IMR-90 (cell line): ENCODE measurements around the gene ATG10. TPM values are rescaled to one million over a fixed set of nuclear protein-coding genes. Genes with fewer than 3 reads are reported as not detected.
A peak's percentile ranks its signal among the peaks of the same experiment; 100 is the strongest.
"Not testable (repeated sequence)": the region's sequence is repeated elsewhere in the genome, so short reads cannot be mapped to it uniquely, and the experiment has no call there.

Experiments used
- ATAC-seq: fragments of 200-7000 bp; cut with Tn5 transposase; 2 replicates; pipeline ENCODE4 v1.9.1; 2020; ENCODE audit warnings: low read depth, mild to moderate bottlenecking, moderate library complexity
- BruUV-seq: library from RNA; stranded (reverse); fragments of 400-500 nt; replicated peaks from 2 replicates; lab custom pipeline; 2021; lab: Mats Ljungman, UMichigan
- CTCF ChIA-PET: fragments of 300-600 bp; formaldehyde crosslinking; extraction: SDS; loops from one replicate; lab custom pipeline; 2021; ENCODE audit warnings: antibody characterized with exemption; lab: Yijun Ruan, JAX
- POLR2A ChIA-PET: fragments of 300-600 bp; sonication (Branson Sonifier 250); formaldehyde crosslinking; loops from one replicate; lab custom pipeline; 2022; ENCODE audit warnings: antibody characterized with exemption; ENCODE audit not compliant: unreplicated experiment; lab: Charles Lee
- DNase-seq: peaks from one replicate; pipeline ENCODE4 v3.0.0; 2013
- H2AFZ ChIP-seq: replicated peaks from 2 replicates; pipeline ENCODE3; 2013; ENCODE audit warnings: low read length, mild to moderate bottlenecking; ENCODE audit not compliant: poor library complexity
- H2AK5ac ChIP-seq: 2 replicates; pipeline ENCODE4 v1.6.1; 2013; ENCODE audit warnings: low read depth, low read length, inconsistent platforms
- H2AK9ac ChIP-seq: replicated peaks from 2 replicates; pipeline ENCODE3; 2013; ENCODE audit warnings: mild to moderate bottlenecking, low read depth, low read length, moderate library complexity; ENCODE audit not compliant: poor library complexity
- H2BK120ac ChIP-seq: 2 replicates; pipeline ENCODE4 v1.6.1; 2013; ENCODE audit warnings: low read depth, low read length, inconsistent platforms
- H2BK15ac ChIP-seq: 3 replicates; pipeline ENCODE4 v1.6.1; 2013; ENCODE audit warnings: low read depth, low read length, inconsistent platforms
- H2BK20ac ChIP-seq: 2 replicates; pipeline ENCODE4 v1.6.1; 2013; ENCODE audit warnings: low read depth, mild to moderate bottlenecking, inconsistent platforms, low read length, moderate library complexity
- H2BK5ac ChIP-seq: 2 replicates; pipeline ENCODE4 v1.6.1; 2013; ENCODE audit warnings: mild to moderate bottlenecking, low read depth, low read length, inconsistent platforms; ENCODE audit not compliant: poor library complexity, severe bottlenecking
- H3K14ac ChIP-seq: replicated peaks from 2 replicates; pipeline ENCODE4 v1.6.1; 2013; ENCODE audit warnings: low read depth, low read length, inconsistent platforms
- H3K18ac ChIP-seq: 2 replicates; pipeline ENCODE4 v1.6.1; 2013; ENCODE audit warnings: low read depth, low read length, control low read depth
- H3K23ac ChIP-seq: 2 replicates; pipeline ENCODE4 v1.6.1; 2013; ENCODE audit warnings: low read depth, low read length, inconsistent platforms
- H3K27ac ChIP-seq: 2 replicates; pipeline ENCODE4 v1.5.1; 2013; ENCODE audit warnings: mild to moderate bottlenecking, control low read depth, low read length; ENCODE audit not compliant: insufficient read depth
- H3K27me3 ChIP-seq: 2 replicates; pipeline ENCODE4 v1.6.1; 2013; ENCODE audit warnings: low read length; ENCODE audit not compliant: control insufficient read depth, insufficient read depth
- H3K36me3 ChIP-seq: 2 replicates; pipeline ENCODE4 v1.6.1; 2013; ENCODE audit warnings: low read length, mixed read lengths; ENCODE audit not compliant: control insufficient read depth, insufficient read depth
- H3K4ac ChIP-seq: 2 replicates; pipeline ENCODE4 v1.6.1; 2013; ENCODE audit warnings: low read depth, low read length, inconsistent platforms
- H3K4me1 ChIP-seq: 2 replicates; pipeline ENCODE4 v1.6.1; 2013; ENCODE audit warnings: low read length, mixed read lengths; ENCODE audit not compliant: control insufficient read depth, insufficient read depth
- H3K4me2 ChIP-seq: 2 replicates; pipeline ENCODE4 v1.6.1; 2013; ENCODE audit warnings: low read depth, mild to moderate bottlenecking, control low read depth, low read length, moderate library complexity
- H3K4me3 ChIP-seq: 2 replicates; pipeline ENCODE4 v1.5.1; 2013; ENCODE audit warnings: low read depth, mild to moderate bottlenecking, control low read depth, low read length, moderate library complexity; ENCODE audit not compliant: insufficient read depth
- H3K56ac ChIP-seq: 2 replicates; pipeline ENCODE4 v1.6.1; 2013; ENCODE audit warnings: low read length, inconsistent platforms; ENCODE audit not compliant: insufficient read depth; ENCODE audit errors: extremely low read depth
- H3K79me1 ChIP-seq, 2 experiments: 2 replicates each; pipeline ENCODE4 v1.6.1; 2013; ENCODE audit warnings: low read length in 2 of 2, inconsistent platforms in 1 of 2, low read depth in 1 of 2
- H3K9ac ChIP-seq: 2 replicates; pipeline ENCODE4 v1.6.1; 2013; ENCODE audit warnings: low read depth, low read length, control low read depth
- H3K9me1 ChIP-seq: 2 replicates; pipeline ENCODE4 v1.6.1; 2013; ENCODE audit warnings: low read length, inconsistent platforms; ENCODE audit not compliant: insufficient read depth
- H3K9me3 ChIP-seq: 2 replicates; pipeline ENCODE4 v1.6.1; 2013; ENCODE audit warnings: low read length; ENCODE audit not compliant: control insufficient read depth, insufficient read depth
- H4K20me1 ChIP-seq: 2 replicates; pipeline ENCODE4 v1.6.1; 2013; ENCODE audit warnings: low read length, inconsistent platforms; ENCODE audit not compliant: insufficient read depth
- H4K5ac ChIP-seq: 2 replicates; pipeline ENCODE4 v1.6.1; 2013; ENCODE audit warnings: mild to moderate bottlenecking, low read depth, low read length, control low read depth
- H4K8ac ChIP-seq, 2 experiments: 2 replicates each; pipeline ENCODE4 v1.6.1; 2013; ENCODE audit warnings: low read depth in 2 of 2, low read length in 2 of 2, control low read depth in 1 of 2, inconsistent platforms in 1 of 2
- H4K91ac ChIP-seq: 2 replicates; pipeline ENCODE4 v1.6.1; 2013; ENCODE audit warnings: low read depth, low read length, inconsistent platforms; ENCODE audit not compliant: insufficient read depth
- POLR2A ChIP-seq: IDR thresholded peaks from 2 replicates; pipeline ENCODE4 v1.6.1; 2012; ENCODE audit warnings: mild to moderate bottlenecking, low read depth, low read length
- WGBS, 2 experiments: methylation state at CpG; one replicate each; pipeline versions ENCODE4 v1.1.5 to v1.1.7; 2013; ENCODE audit warnings: missing lambda C conversion rate in 2 of 2; ENCODE audit not compliant: insufficient read length in 1 of 2; ENCODE audit errors: extremely low coverage in 2 of 2; 5-methylcytosine and 5-hydroxymethylcytosine counted together
- dilution Hi-C: fragments of 300-500 bp; cut with HindIII; formaldehyde crosslinking; loops from one replicate; pipeline ENCODE4 v1.14.3; 2018; ENCODE audit warnings: low sequenced_read_pairs; ENCODE audit not compliant: unreplicated experiment
- in situ Hi-C: fragments of 300-500 bp; cut with MboI; formaldehyde crosslinking; loops from 3 replicates; pipeline ENCODE4 v1.14.3; 2019; ENCODE audit warnings: low sequenced_read_pairs, inconsistent platforms, mixed read lengths
- intact Hi-C: fragments of 100-400 bp; cut with micrococcal nuclease; formaldehyde crosslinking; loops from 2 replicates; pipeline ENCODE4 v1.10.0; 2022
- polyA plus RNA-seq, 3 experiments: library from polyadenylated mRNA; depleted of rRNA; stranded (reverse); fragments of >200 nt; gene quantifications; 2 replicates each; pipeline ENCODE4 v1.2.3, GENCODE V29; 2012; ENCODE audit warnings: low replicate concordance in 1 of 3
- total RNA-seq: library from RNA; depleted of rRNA; stranded (reverse); fragments of >200 nt; gene quantifications from 2 replicates; pipeline ENCODE4 v1.2.3, GENCODE V29; 2012

The ATG10 gene
- total and polyA plus RNA-seq, 2 of the 4 experiments (the other 2 are of a cell fraction) = 3.4 to 8.1 TPM

- H2AK9ac ChIP-seq, H2BK15ac ChIP-seq, H3K27ac ChIP-seq, H3K4me1 ChIP-seq, H4K91ac ChIP-seq, H3K9me3 ChIP-seq, H3K23ac ChIP-seq, H2BK120ac ChIP-seq, ATAC-seq, H4K5ac ChIP-seq, H3K14ac ChIP-seq, DNase-seq, H4K8ac ChIP-seq, BruUV-seq, H4K20me1 ChIP-seq, H2BK20ac ChIP-seq, H3K9me1 ChIP-seq, H3K4me3 ChIP-seq, H3K27me3 ChIP-seq, H3K56ac ChIP-seq, H3K9ac ChIP-seq, POLR2A ChIA-PET, H3K4me2 ChIP-seq, dilution Hi-C loops, intact Hi-C loops, in situ Hi-C loops, H3K18ac ChIP-seq, H3K4ac ChIP-seq, H2BK5ac ChIP-seq, H2AFZ ChIP-seq, H2AK5ac ChIP-seq: not testable (repeated sequence)
- peaks cover 23 to 38% of the 10 kb centered on the region in 2 experiments for H3K79me1 ChIP-seq
- TF ChIP-seq POLR2A = 0 out of 2 replicates have a peak, but pooled peaks have one; percentile 12
- H3K36me3 ChIP-seq = peaks cover 25% of the 10 kb centered on the region
- CTCF ChIA-PET = interaction anchor here (1.0 kb wide), 1 partner anchor 8 kb away, joined by 3 read pairs; no protein-coding TSS in a partner anchor
- WGBS, 2 experiments = no CpG with 5 or more reads among the region's 4 CpGs
Observed at GRCh38 chr5:82273426-82273825, 301.6 kb downstream of the ATG10 start.
